ENCODE results near the gene PHACTR3.

DNA sequence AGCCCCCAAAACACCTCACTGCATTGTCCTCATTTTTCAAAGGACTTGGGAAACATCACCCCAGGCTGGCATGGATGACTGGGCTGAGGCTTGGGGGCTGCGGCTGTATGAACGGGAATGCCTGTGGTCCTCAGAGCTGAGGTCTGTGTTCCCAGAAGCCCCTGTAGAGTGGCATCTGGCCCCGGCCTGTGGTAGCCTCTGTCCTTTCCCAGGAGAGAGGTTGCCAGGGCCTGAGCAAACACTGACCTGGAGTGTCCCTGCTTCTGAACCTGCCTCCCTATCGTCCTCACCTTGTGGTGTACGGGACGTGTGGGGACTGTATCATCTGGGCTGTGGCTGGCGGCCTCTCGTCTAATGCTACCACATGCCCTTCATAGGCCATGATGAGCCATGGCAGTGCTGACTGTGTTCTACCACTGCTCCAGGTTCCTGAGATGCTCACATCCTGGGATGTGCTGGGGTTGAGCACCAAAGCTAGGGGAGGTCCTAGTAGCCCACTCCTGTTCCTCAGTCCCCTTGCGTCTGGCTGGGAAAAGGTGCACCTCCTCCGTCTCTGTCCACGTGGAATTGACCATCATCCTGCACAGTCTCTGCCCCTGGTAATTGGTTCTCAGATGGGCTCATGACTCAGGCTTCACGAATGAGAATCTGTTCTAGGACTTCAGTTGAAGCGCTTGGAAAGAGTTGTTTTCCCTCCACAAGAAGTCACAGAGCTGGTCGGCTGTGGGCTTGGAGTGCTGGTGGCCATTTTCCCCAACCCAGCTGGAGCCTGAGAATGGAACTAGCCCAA lies 27.6 kb downstream of the PHACTR3 start:
- TF ChIP-seq, protein P1, sequence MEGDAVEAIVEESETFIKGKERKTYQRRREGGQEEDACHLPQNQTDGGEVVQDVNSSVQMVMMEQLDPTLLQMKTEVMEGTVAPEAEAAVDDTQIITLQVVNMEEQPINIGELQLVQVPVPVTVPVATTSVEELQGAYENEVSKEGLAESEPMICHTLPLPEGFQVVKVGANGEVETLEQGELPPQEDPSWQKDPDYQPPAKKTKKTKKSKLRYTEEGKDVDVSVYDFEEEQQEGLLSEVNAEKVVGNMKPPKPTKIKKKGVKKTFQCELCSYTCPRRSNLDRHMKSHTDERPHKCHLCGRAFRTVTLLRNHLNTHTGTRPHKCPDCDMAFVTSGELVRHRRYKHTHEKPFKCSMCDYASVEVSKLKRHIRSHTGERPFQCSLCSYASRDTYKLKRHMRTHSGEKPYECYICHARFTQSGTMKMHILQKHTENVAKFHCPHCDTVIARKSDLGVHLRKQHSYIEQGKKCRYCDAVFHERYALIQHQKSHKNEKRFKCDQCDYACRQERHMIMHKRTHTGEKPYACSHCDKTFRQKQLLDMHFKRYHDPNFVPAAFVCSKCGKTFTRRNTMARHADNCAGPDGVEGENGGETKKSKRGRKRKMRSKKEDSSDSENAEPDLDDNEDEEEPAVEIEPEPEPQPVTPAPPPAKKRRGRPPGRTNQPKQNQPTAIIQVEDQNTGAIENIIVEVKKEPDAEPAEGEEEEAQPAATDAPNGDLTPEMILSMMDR (IDR thresholded peaks at IDR 0.05; ENCODE audit: low read length) = no peak
- TF ChIP-seq EZH2 (optimal IDR thresholded peaks at IDR 0.05; ENCODE audit: low read depth, low read length) = no peak

Data from MM.1S (cell line).